ENCODE data around the gene MLLT3. TPM values are rescaled to one million over a fixed set of nuclear protein-coding genes. Genes with fewer than 3 reads are reported as not detected.

Gene MLLT3
- total RNA-seq, 1 donor from 2014 or later = 8.8 TPM

DNA sequence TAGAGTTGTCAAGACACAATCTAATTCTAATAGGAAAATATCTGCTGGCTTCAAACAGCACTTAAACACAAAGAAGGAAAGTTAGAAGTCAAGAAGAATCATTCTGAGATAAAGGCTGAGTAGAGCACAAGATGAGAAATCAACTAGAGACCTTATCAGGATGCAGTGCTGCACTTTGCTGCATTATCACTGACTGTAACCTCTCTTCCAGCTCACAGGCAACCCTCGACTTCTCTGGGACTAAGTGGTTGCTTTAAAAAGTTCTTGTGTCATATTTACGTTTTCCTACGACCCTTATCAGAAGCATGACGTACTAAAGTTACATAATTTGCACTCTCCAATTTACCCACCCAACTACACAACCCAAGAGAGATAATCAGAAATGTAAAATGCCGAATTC, 176.1 kb downstream of the MLLT3 start:
- Histone ChIP-seq H3K4me3 (no peak overlapping the region), H3K27ac (no peak overlapping the region), H3K36me3 (no peaks in the 10 kb centered on the region), H3K4me1 (peaks cover 16% of the 10 kb centered on the region), H3K27me3 (no peaks in the 10 kb centered on the region), H3K9me3 (no peaks in the 10 kb centered on the region)
- intact Hi-C loops (cut with DNase I) = no loop called here
- TF ChIP-seq POLR2AphosphoS5 (IDR thresholded peaks at IDR 0.05; ENCODE audit: insufficient read depth in 1 of 2, low read depth in 1 of 2) (no peak), POLR2A (IDR thresholded peaks at IDR 0.05) (no peak)
- TF ChIP-seq, protein P1, sequence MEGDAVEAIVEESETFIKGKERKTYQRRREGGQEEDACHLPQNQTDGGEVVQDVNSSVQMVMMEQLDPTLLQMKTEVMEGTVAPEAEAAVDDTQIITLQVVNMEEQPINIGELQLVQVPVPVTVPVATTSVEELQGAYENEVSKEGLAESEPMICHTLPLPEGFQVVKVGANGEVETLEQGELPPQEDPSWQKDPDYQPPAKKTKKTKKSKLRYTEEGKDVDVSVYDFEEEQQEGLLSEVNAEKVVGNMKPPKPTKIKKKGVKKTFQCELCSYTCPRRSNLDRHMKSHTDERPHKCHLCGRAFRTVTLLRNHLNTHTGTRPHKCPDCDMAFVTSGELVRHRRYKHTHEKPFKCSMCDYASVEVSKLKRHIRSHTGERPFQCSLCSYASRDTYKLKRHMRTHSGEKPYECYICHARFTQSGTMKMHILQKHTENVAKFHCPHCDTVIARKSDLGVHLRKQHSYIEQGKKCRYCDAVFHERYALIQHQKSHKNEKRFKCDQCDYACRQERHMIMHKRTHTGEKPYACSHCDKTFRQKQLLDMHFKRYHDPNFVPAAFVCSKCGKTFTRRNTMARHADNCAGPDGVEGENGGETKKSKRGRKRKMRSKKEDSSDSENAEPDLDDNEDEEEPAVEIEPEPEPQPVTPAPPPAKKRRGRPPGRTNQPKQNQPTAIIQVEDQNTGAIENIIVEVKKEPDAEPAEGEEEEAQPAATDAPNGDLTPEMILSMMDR (IDR thresholded peaks at IDR 0.05) = no peak
- DNase-seq (ENCODE audit: extremely low spot score in 2 of 2) = no peak

DNA sequence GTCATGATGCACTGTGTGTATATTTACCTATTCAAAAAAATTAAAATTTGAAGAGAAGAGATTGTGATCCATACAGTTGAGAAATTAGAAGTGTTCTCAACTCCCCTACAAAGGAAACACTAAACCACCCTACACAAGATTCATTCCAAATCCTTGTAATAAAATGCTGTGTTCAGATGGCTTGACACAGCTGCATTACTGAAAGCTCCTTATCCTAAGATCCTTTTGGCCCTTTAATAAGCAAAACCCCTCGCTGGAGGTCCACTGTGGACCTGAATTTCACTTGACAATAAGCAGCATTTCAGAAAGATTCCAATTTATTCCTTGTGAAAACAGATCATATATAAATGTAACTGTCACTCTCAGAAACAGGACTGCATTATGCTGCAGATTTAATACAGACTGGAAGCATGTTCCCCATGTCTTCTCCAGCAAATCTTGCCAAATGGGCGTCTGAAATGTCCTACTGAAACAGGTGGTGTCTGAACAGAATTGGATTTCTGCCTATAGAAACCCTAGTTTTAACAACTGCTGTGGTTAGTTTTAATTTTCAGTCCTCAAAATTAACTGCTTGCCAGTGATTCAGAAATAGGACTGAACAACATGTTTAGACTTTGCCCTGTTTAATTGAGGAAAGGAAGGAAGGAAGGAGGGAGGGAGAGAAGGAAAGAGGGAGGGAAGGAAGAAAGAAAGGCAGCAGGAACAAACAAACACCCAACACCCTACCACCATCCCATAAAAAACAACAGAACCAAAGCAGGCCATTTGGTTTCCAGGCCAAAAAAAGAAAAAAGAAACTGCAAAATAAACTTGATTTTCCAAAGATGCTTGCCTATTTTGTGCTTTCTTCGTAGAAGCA, 179.6 kb downstream of the MLLT3 start:
- TF ChIP-seq POLR2A (IDR thresholded peaks at IDR 0.05) = no peak
- TF ChIP-seq, protein P1 (IDR thresholded peaks at IDR 0.05) = no peak
- no peak for TF ChIP-seq POLR2AphosphoS5 (IDR thresholded peaks at IDR 0.05; ENCODE audit: insufficient read depth in 1 of 2, low read depth in 1 of 2)

DNA sequence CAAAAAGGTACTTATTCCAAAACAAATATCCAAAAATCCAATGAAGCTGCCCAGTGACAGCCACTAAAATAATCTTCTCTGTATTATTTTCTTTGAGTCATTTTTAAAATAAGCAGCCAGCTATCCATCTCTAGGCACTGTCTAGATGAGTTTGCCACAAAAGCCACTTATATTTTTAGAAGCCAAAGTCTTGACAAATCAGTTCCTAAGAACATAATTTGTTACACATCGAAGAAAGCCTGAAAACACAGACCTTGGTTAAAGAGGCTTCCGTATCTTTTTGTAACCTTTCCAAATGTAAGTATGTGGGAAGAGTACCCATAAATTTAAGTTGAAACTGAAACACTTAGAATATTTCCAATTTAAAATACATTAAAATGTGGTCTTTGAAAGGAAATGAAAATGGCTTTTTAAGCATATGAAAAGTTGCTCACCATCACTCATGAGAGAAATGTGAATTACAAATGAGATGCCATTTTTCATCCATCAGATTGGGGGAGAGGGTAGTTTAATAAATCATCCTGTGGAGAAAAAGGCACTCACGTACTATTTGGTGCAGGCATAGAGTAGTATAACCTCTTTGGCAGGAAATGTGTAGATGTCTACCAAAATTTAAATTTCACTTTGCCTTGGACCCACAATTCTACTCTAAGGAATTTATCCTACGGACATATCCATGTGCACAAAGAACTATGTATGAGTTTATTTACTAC, 180.4 kb downstream of the MLLT3 start:
- H3K27me3 ChIP-seq = no peaks in the 10 kb centered on the region
- TF ChIP-seq POLR2A (IDR thresholded peaks at IDR 0.05) (no peak), POLR2AphosphoS5 (IDR thresholded peaks at IDR 0.05; ENCODE audit: insufficient read depth in 1 of 2, low read depth in 1 of 2) (no peak)
- TF ChIP-seq, protein P1 (IDR thresholded peaks at IDR 0.05) = no peak
- peaks cover 26% of the 10 kb centered on the region for H3K4me1 ChIP-seq
- no peak overlapping the region for H3K27ac ChIP-seq
- intact Hi-C loops (cut with DNase I) = no loop called here
- no peaks in the 10 kb centered on the region for H3K36me3 ChIP-seq
- no peak for DNase-seq (ENCODE audit: extremely low spot score in 2 of 2)
- no peaks in the 10 kb centered on the region for H3K9me3 ChIP-seq
- no peak overlapping the region for H3K4me3 ChIP-seq

More for the DNA sequence above, 179.6 kb downstream of the MLLT3 start:
- Histone ChIP-seq H3K36me3 (no peaks in the 10 kb centered on the region), H3K4me3 (no peak overlapping the region), H3K4me1 (peaks cover 26% of the 10 kb centered on the region), H3K27me3 (no peaks in the 10 kb centered on the region), H3K9me3 (no peaks in the 10 kb centered on the region), H3K27ac (no peak overlapping the region)
- intact Hi-C loops (cut with DNase I) = no loop called here
- DNase-seq (ENCODE audit: extremely low spot score in 2 of 2) = no peak

DNA sequence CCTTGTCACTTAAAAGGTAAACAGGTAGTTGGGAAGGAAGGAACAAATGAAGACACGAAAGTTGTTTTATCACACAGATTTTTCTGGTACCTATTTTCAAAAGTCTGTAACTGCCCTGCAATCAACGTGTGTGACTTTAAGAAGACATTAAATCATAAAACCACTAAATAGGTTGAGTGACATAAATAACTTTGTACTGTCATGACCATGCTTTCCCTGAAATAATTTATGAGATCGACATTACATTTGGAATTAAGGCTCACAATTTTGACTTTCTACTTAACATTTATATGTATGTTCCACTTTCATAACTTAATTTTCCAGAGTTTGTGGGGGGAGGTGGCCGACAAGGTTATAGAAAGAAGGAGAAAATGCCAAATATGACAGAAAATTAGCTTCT, 181.1 kb downstream of the MLLT3 start:
- Histone ChIP-seq H3K27ac (no peak overlapping the region), H3K4me3 (no peak overlapping the region), H3K36me3 (no peaks in the 10 kb centered on the region), H3K9me3 (no peaks in the 10 kb centered on the region), H3K27me3 (no peaks in the 10 kb centered on the region), H3K4me1 (peaks cover 26% of the 10 kb centered on the region)
- DNase-seq (ENCODE audit: extremely low spot score in 2 of 2) = no peak
- TF ChIP-seq POLR2AphosphoS5 (IDR thresholded peaks at IDR 0.05; ENCODE audit: insufficient read depth in 1 of 2, low read depth in 1 of 2) (no peak), POLR2A (IDR thresholded peaks at IDR 0.05) (no peak)
- TF ChIP-seq, protein P1 (IDR thresholded peaks at IDR 0.05) = no peak
- intact Hi-C loops (cut with DNase I) = no loop called here

Data from vagina (tissue), 2 donors.